Measurements from ENCODE around the gene TREML1. TPM values are rescaled to one million over a fixed set of nuclear protein-coding genes. Genes with fewer than 3 reads are reported as not detected.

TREML1 gene
- total and polyA plus RNA-seq, 8 donors, result 0.86 to 2.0 (median 1.5) TPM

DNA sequence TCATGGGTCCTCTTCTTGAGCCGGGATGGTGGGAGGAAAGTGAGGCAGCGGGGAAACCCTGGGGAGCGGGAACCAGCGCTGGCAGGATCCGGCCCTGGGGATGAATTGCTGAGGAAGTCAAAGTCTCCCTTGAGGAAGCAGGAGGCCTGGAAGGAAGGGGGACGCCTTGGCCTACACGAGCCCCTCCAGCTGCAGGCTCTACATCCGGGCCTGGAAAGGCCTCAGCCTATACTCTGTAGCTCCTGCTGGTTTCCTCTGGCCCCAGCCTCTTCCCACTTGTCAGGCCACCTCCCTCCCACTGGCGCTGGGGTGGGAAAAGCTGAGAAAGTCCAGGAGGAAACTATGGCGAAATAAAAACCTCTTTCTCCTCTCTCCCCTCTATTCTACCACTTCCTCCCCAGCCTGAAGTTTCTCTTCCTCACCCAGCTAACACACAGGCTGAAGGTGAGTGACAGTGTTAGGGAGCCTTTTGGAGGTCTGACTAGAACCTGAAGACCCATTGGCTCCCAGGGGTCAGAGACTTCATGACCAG, 31.9 kb upstream of the TREML1 start:
- Histone ChIP-seq H3K9me3 (peaks cover 0 to 12% of the 10 kb centered on the region in 2 donors), H3K36me3 (no peaks in the 10 kb centered on the region), H3K27me3 (peaks cover 0 to 11% of the 10 kb centered on the region in 2 donors), H3K4me1 (peaks cover 0 to 28% of the 10 kb centered on the region in 2 donors), H3K27ac (peak overlapping the region in 1 of 2 donors; percentile 55), H3K4me3 (no peak overlapping the region)
- DNase-seq (no peak), ATAC-seq (no peak)
- intact Hi-C loops (cut with DNase I), result no loop called here
- TF ChIP-seq, protein P1, sequence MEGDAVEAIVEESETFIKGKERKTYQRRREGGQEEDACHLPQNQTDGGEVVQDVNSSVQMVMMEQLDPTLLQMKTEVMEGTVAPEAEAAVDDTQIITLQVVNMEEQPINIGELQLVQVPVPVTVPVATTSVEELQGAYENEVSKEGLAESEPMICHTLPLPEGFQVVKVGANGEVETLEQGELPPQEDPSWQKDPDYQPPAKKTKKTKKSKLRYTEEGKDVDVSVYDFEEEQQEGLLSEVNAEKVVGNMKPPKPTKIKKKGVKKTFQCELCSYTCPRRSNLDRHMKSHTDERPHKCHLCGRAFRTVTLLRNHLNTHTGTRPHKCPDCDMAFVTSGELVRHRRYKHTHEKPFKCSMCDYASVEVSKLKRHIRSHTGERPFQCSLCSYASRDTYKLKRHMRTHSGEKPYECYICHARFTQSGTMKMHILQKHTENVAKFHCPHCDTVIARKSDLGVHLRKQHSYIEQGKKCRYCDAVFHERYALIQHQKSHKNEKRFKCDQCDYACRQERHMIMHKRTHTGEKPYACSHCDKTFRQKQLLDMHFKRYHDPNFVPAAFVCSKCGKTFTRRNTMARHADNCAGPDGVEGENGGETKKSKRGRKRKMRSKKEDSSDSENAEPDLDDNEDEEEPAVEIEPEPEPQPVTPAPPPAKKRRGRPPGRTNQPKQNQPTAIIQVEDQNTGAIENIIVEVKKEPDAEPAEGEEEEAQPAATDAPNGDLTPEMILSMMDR (IDR thresholded peaks at IDR 0.05), result no peak

DNA sequence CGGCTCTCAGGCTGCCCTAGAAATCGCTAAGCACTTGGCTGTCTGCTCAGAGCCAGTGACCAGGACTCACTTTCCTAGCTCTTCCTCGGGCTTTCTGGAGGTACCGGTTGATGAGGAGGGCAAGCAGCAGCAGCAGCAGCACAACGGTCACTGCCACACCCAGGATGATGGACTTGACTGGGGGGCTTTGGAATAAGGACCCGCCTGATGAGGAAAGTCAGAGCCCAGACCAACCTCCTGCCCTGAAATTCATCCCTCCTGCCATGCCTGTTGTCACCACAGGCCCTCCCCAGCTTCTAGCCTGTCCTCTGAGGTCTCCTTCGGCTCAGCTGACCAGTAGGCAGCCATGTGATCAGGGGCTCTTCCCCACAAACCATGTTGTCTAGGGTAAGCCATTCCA, 30.6 kb upstream of the TREML1 start:
- TF ChIP-seq, protein P1 (IDR thresholded peaks at IDR 0.05), result no peak
- intact Hi-C loops (cut with DNase I), result no loop called here
- Histone ChIP-seq H3K4me1 (peaks cover 0 to 28% of the 10 kb centered on the region in 2 donors), H3K4me3 (no peak overlapping the region), H3K9me3 (peaks cover 0 to 6% of the 10 kb centered on the region in 2 donors), H3K27ac (no peak overlapping the region), H3K36me3 (no peaks in the 10 kb centered on the region), H3K27me3 (peaks cover 4 to 21% of the 10 kb centered on the region in 2 donors)
- ATAC-seq, result no peak
- DNase-seq, result no peak

DNA sequence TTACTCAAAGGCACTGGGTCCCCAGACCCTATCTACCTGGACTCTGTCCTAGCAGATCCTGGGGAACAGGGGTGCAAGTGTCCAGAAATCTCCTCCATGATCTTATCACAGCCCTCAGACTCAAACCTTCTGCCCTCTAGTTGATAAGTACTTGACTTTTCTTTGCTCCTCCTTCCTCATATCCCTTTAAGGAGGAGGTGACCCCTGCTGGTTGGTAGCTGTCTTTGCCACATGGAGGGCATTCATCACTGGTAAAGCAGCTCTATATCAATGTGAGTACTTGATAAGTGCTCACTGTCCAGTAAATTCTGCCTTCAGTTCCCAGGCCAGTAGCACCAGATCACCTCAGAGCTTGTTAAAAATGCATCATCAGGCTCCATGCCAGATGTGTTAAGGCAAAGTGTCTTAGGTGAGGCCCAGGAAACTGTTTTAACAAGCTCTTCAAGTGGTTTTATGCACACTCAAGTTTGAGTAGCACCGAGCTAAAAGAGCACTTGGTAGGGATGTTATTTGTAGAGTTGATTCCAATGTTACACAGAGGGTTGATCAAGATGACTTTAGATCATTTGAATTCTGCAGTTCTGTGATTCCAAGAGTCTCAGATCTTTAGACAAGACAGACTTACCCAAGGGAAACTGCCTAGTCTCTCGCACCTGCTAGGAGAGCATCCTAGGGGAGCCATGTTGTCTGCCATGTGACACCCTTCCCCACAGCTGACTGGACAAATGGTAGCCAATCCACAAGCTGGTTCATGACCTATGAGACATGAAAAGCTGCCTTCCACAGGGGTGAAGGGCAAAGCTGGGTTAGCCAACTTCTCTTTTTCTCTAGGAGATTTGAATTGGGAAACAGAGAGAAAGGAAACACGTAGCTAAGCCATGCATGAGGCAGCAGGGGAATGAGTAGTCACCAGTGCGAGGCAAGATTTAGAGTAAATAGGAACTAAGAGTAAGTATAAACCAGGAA, 28.2 kb upstream of the TREML1 start:
- intact Hi-C loops (cut with DNase I), result no loop called here
- ATAC-seq, result peak; percentile 86
- Histone ChIP-seq H3K27ac (peak overlapping the region; percentile 69 to 94), H3K36me3 (no peaks in the 10 kb centered on the region), H3K4me1 (peaks cover 0 to 28% of the 10 kb centered on the region in 2 donors), H3K9me3 (no peaks in the 10 kb centered on the region), H3K27me3 (peaks cover 4 to 33% of the 10 kb centered on the region in 2 donors), H3K4me3 (no peak overlapping the region)
- TF ChIP-seq, protein P1 (IDR thresholded peaks at IDR 0.05), result peak in 1 of 2 donors; percentile 58
- DNase-seq, result peak in 3 of 4 donors; percentile 20 to 50 (median 42)

DNA sequence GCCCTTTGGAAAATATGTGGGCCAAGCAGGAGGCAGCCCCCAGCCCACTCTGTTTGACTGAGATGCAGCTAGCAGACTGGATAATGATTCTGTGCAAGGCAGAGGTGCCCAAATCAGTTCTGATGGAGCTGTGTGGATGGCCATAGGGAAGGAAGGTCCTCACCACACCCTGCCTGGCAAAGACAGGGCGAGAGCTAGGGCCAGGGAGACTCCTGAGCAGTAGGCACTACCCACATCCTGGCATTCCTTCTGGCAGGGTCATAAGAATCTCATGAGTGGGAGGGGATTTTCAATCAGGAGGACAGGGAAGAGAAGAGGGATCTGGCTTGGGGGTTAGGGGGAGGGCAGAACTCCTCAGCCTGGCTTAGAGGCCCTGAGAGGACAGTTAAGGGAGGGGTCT, 27.4 kb upstream of the TREML1 start:
- H3K27me3 ChIP-seq, result peaks cover 4 to 40% of the 10 kb centered on the region in 2 donors
- ATAC-seq, result no peak

More for the DNA sequence above, 27.4 kb upstream of the TREML1 start:
- peaks cover 0 to 28% of the 10 kb centered on the region in 2 donors for H3K4me1 ChIP-seq
- H3K27ac ChIP-seq, result no peak overlapping the region
- TF ChIP-seq, protein P1 (IDR thresholded peaks at IDR 0.05), result no peak
- no peak overlapping the region for H3K4me3 ChIP-seq
- DNase-seq, result no peak
- no peaks in the 10 kb centered on the region for H3K9me3 ChIP-seq
- intact Hi-C loops (cut with DNase I), result no loop called here
- no peaks in the 10 kb centered on the region for H3K36me3 ChIP-seq
